Iris pigment epithelial cell (primary cell): ENCODE data around the gene C2orf78.
A peak's percentile ranks its signal among the peaks of the same experiment; 100 is the strongest.
"Not testable (repeated sequence)": the region's sequence is repeated elsewhere in the genome, so short reads cannot be mapped to it uniquely, and the experiment has no call there.

ENCODE experiments used
- DNase-seq: peaks from one replicate; pipeline ENCODE4 v3.0.0-alpha.2; 2011; ENCODE audit warnings: low read depth

The C2orf78 gene

DNA sequence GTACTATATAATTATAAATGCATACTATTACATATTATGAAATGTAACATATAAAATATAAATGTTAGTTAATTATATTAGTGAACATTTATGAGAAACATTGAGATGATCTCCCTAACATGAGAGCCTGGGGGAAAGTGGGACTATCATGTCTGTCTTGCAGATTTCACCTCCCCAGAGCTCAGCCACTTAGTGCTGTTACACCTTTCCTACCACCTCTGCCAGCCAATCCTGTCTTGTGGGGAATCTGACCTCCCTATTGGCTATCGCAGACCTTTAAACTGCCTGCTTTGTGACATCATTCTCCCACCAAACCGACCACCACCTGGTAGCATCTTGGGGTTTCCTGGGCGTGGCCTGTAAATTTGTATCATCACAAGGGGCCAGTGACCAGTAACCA lies at the start of gene C2orf78:
TSS of gene C2orf78 (plus strand) at position 301 of the 400 bp plus-strand sequence. CDS start 127 bp downstream, outside the sequence.
- not testable (repeated sequence) for DNase-seq

DNA sequence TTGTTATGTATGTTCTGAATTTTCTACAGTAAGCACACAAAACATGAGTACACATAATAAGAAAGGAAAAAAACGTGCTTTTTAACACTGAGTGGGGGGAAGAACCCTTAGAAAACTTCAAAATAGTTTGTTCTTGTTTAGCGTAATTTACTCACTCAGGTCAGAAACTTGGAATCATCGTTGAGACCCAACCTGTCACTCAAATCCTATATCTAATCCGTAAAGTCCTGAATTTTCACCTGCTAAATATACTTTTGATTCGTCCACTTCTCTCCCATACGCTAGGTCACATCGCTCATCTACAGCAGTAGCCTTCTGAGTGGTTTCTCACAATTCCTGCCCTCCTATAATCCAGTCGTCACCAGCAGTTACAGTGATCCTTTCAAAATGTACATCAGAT lies 47.6 kb upstream of the C2orf78 start:
- no peak for DNase-seq

DNA sequence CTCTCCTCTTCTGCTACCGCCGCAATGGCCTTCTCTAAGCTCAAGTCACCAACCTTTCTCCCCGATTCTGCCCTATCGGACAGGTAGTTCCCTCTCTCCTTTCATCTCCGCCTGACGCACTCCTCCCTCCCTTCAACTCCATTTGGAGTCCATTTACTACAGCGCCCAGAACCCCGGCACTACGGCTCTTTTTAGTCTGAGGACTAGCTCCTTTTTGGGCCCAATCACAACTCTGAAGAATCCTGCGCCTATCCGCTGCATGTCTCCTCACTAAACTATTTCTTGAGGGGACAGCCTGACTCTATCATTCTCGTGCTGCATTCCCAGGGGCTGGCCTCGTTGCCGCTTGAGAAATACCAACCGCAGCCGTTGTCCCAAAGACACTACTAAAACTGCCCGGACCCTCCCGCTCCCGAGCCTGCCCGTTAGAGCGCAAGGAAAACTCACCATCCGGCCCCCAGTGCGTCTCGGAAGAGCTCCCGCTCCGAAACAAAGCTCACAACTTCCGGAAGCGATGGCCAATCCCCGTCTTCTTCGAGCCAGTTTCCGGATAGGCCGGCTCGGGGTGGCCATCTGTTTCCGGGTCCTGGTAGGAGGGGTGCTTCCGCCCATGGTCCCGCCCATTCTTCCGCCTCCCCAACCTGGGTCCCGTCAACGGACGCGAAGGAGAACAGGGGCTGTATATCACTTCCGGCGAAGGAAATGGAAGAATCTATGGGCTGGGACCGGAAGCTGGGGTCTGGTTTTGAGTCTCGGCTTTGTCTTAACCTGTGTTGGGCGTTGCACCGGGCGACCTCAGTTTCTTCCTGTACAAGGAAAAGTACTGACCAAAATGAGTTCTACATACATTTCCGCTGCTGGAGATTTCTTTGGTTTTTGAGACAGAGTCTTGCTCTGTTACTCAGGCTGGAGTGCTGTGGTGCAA lies 46.9 kb upstream of the C2orf78 start, which contains the start of gene TPRKB:
TSS of gene TPRKB (minus strand) at position 491 of the 925 bp plus-strand sequence. CDS start 2,776 bp downstream, outside the sequence.
- peak; percentile 98 for DNase-seq

GRCh38 chr2:73739101-73739500 lies 44.9 kb upstream of the C2orf78 start:
- DNase-seq = no peak

DNA sequence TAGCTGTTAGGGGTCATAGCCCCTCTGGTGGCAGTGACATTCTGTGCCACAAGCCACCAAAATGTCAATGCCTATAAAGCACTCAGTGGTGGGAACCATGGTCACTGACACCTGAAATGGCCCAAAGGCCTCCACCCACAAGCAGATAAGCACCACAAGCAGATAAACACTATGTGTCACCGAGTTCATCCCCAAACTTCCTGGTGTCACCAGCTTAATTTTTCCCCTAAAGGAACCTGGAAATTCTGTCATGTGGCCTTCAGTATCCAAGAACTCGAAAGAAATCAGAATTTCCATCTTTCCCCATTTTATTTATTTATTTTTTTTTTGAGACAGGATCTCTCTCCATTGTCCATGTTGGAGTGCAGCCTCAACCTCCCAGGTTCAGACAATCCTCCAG lies 43.2 kb upstream of the C2orf78 start:
- no peak for DNase-seq

- DNase-seq = no peak
Measured at GRCh38 chr2:73746015-73746876, 37.7 kb upstream of the C2orf78 start.

DNA sequence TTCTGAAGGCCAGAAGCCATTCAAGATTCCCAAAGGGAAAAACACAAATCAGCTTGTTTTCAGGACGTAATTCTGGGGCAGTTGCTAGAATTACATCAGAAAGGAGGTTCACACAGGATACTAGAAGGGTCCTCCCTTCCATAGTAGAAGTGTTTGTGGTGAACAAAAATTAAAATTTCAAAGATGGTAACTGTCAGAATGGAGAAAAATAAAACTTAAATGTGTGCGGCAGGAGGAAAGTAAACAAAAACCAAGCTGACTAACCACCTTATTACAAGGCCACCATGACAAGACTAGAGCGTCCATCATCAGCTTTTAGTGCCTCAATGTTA lies 37.1 kb upstream of the C2orf78 start:
- DNase-seq = no peak

DNA sequence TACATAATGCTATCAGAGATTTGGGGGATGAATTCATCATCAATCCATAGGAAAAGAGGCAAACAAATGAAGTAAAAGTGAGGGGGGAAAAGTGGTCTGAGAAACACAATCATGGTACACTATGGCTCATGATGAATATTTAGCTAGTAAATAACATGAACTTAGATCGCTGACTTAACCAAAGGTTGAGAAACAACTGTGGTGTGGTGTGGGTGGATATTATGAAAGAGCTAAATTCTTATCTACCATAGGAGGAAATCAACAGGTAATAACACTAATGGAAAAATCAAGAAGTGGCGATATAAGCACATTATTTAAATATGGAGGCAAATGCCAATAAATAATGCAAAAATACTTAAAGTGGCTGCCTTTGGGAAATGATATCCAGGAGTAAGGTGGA lies 34.7 kb upstream of the C2orf78 start:
- peak; percentile 52 for DNase-seq

GRCh38 chr2:73754332-73754731 lies 29.7 kb upstream of the C2orf78 start:
- not testable (repeated sequence) for DNase-seq

DNA sequence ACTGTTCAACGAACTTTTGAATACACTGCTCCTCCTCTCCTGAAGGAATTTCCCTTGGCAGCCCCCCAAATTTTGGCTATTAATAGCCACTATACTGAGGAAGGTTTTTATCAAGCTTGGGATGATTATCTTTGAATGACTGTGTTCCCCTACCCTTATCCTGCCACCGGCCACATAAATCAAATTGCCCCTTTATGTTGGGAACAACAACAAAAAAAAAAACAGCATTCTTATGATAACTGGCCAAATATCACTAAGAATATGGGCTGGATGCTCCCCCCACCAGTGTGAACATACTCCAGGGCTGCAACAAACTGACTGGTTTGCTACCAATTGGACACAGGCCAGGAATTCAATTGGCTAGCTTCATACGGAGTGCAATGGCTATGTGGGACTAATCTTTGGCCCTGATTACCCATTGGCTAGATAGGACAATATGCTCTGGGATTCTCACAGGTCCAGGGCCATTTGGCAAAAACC lies 24.7 kb upstream of the C2orf78 start:
- peak; percentile 59 for DNase-seq

DNA sequence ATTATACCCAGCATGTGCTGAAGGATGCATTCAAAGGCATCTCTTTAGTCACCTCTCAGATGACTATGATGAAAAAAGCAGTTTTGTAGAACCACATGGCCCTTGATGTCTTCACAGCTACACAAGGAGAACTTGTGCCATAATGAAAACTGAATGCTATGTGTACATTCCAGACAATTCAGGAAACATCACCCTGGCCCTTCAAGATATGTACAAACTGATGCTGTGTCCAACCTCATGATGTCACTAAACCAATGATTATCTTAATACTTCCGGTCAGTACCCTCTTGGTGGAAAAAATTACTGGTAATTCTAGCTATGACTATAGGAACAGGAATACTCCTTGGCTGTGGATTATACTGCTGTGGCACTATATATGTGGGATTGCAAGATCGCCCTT lies 24.1 kb upstream of the C2orf78 start:
- peak; percentile 50 for DNase-seq

GRCh38 chr2:73762571-73762970 lies 21.4 kb upstream of the C2orf78 start:
- DNase-seq = no peak

- no peak for DNase-seq
Measured at GRCh38 chr2:73764945-73765344, 19.0 kb upstream of the C2orf78 start.

DNA sequence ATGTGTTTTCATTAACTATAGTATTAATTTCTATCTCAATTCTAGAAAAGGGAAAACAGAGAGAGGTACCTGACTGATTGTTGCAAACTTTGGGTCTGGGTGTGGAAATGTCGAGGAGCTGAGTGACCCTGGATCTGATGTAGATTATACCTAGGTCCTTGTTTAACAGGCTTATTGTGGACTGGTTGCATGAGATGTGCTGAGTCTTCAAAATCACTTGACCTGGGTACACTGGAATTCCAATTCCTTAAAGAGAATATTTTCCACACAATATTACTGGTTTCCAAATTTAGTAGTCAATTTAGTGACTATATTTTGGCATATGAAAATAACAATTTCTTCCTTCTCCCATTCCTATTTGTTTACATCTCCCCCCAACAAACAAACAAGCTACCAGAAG lies 17.6 kb upstream of the C2orf78 start:
- no peak for DNase-seq

- no peak for DNase-seq
Measured at GRCh38 chr2:73766994-73767393, 17.0 kb upstream of the C2orf78 start.

GRCh38 chr2:73770725-73771124 lies 13.3 kb upstream of the C2orf78 start:
- DNase-seq = no peak

GRCh38 chr2:73772819-73773218 lies 11.2 kb upstream of the C2orf78 start:
- DNase-seq = no peak

GRCh38 chr2:73776381-73776780 lies 7.6 kb upstream of the C2orf78 start:
- peak; percentile 43 for DNase-seq

- DNase-seq = peak; percentile 81
Measured at GRCh38 chr2:73776869-73777519, 7.0 kb upstream of the C2orf78 start.

DNA sequence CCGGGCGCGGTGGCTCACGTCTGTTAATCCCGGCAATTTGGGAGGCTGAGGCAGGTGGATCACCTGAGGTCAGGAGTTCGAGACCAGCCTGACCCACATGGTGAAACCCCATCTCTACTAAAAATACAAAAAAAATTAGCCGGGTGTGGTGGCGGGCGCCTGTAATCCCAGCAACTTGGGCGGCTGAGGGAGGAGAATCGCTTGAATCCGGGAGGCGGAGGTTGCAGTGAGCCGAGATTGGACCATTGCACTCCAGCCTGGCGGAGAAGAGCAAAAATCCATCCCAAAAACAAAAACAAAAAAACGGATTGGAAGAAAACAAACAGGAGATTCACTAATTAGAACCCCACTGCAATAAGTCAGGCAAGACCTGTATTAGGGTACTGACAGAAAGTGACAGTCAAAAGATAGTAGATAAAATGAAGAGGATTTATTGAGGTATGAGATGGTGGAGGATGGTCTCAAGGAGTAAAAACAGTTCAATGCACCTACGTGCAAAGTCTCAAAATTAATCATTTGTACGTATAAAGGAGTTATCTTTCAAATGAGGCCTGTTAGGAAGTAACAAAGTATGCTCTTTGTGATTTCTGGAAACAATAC lies 5.0 kb upstream of the C2orf78 start:
- not testable (repeated sequence) for DNase-seq

DNA sequence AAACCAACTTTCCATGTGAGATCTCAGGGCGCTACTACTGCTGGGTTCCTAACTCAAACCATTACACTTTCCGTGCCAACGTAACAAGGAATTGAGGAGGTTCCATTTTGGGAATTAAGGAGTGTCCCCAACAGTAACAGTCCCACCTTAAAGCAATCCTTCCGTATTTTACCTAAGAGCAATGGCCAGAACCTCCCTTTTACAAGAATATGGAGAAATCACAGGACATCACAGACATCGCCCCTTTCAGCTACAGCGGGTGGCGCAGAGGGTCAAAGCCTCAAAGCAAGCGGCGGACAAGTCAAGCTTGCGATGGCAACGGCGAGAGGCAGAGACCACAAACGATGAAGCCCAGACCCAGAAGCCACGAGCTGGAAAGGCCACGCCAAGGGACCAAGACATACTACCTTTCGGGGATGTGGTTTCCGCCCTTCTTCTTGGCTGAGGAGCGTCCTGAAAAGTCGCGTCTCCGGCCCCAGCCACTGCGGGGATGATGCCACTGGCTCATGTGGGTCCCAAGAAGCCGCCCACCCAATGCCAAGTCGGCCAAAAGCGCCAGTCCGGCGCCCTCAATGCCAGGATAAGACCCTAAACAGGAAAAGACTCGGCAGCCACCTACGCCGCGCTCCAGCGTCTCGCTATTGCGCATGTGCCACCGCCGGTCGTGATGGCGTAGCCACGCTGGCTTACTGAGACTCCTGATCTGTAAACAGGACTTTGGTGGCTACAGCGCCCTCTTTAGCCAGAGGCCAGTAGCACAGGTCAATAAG lies 4.3 kb upstream of the C2orf78 start, which contains the start of gene DUSP11:
TSS of gene DUSP11 (minus strand) at position 637 of the 770 bp plus-strand sequence. CDS start at position 508, 129 bp downstream.
- DNase-seq = peak; percentile 91
